Gastroesophageal sphincter (tissue), 4 donors: ENCODE data around the gene PSME2. TPM values are rescaled to one million over a fixed set of nuclear protein-coding genes. Genes with fewer than 3 reads are reported as not detected.

Experiments used
- ATAC-seq: fragments of 150-250 bp; one replicate; pipeline ENCODE4 v1.9.1; 2016; ENCODE audit warnings: mild to moderate bottlenecking, moderate library complexity
- H3K27ac ChIP-seq, 4 donors: fragments of 200-600 bp; sonication (generic) in 3 of 4; 1 replicate in 3 of 4; 2 replicates in 1 of 4; pipeline ENCODE4 v1.5.1; 2016 to 2019
- H3K27me3 ChIP-seq: fragments of 200-600 bp; sonication (generic); one replicate; pipeline ENCODE4 v1.5.1; 2019
- H3K36me3 ChIP-seq, 2 donors: fragments of 200-600 bp; sonication (generic); one replicate each; pipeline ENCODE4 v1.5.1; 2019; ENCODE audit warnings: control low read depth in 1 of 2
- H3K4me1 ChIP-seq, 3 donors: fragments of 200-600 bp; sonication (generic); 1 replicate in 2 of 3; 2 replicates in 1 of 3; pipeline ENCODE4 v1.5.1; 2016 to 2019; ENCODE audit warnings: control low read depth in 2 of 3
- H3K4me3 ChIP-seq, 2 donors: fragments of 200-600 bp; sonication (generic); one replicate each; pipeline ENCODE4 v1.5.1; 2019; ENCODE audit warnings: mild to moderate bottlenecking in 1 of 2, moderate library complexity in 1 of 2
- H3K9me3 ChIP-seq, 3 donors: fragments of 200-600 bp; sonication (generic); one replicate each; pipeline ENCODE4 v1.5.1; 2017 to 2019; ENCODE audit warnings: control low read depth in 2 of 3
- EP300 ChIP-seq: sonication (generic); formaldehyde crosslinking; IDR thresholded peaks from one replicate; pipeline ENCODE4 v1.6.1; 2017; ENCODE audit warnings: antibody characterized with exemption, mild to moderate bottlenecking
- POLR2A ChIP-seq, 2 donors: fragments of 450-650 bp; IDR thresholded peaks; one replicate each; pipeline ENCODE4 v1.6.1; 2017; ENCODE audit warnings: antibody characterized with exemption in 2 of 2, mild to moderate bottlenecking in 2 of 2, moderate library complexity in 1 of 2
- WGBS, 2 donors: methylation state at CpG; one replicate each; pipeline ENCODE4 v1.1.5; 2018; ENCODE audit warnings: low coverage in 1 of 2; 5-methylcytosine and 5-hydroxymethylcytosine counted together
- small RNA-seq, 4 donors: library from RNA; depleted of rRNA; stranded (forward); fragments of <200 nt; gene quantifications; one replicate each; pipeline ENCODE3, GENCODE V24; 2016
- total RNA-seq, 4 donors: library from RNA; depleted of rRNA; stranded (reverse); fragments of >200 nt; gene quantifications; one replicate each; pipeline ENCODE4 v1.1.0, GENCODE V29; 2016
- TF ChIP-seq, protein P1 (sequence below), 4 experiments: fragments of 200-600 bp in 2 of 4; fragments of 450-650 bp in 2 of 4; sonication (generic) in 1 of 4; IDR thresholded peaks; one replicate each; pipeline ENCODE4 v1.5.1; 2017 to 2019; ENCODE audit warnings: antibody characterized with exemption in 4 of 4, mild to moderate bottlenecking in 2 of 4, moderate library complexity in 2 of 4

The PSME2 gene
- total RNA-seq, 4 donors from 2014 or later = 41.4 to 52.3 (median 42.0) TPM

DNA sequence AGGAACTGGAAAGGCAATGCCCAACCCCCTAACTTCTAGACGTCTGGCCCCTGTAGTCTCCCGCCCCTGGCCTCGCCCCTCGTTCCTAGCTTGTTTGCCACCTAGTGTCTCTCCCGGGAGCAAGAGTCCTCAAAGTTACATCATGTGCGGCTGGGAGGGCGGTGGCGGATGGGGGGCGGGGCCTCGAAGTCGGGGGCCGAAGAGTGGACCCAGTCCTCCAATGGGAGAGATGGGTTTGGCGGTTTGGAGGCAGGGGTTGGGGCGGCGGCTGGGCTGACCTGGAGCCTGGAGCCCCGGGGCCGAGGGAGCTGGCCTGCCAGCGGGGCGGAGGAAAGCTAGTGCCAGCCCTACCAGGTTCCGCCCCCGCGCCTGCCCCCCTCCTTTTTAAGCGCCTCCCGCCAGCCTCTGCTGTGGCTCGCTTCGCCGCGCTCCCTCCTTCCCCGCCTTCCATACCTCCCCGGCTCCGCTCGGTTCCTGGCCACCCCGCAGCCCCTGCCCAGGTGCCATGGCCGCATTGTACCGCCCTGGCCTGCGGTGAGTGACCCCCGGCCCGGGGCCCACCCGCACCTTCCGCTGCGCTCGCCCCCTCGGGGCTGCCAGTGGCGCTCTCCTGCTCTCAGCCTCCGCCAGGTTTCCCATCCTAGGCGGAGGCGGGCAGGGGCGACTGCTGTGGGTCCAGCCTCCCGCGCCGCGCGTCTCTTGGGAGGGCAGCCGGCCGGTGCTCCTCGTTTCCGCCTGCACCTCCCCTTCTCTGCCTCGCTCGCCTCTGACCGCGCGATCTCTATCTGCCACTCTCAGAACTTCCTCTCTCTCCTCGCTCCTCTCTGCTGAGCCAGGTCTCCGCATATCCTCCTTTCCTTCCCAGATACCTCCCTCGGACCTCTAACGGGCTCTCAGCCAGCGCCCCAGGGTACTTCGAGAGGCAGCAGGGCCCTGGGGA, 52.2 kb downstream of the PSME2 start, which contains the start of gene PCK2:
TSS of gene PCK2 (plus strand) at position 411 of the 940 bp plus-strand sequence. CDS start at position 506, 95 bp downstream.
- ATAC-seq = peak; percentile 96
- Histone ChIP-seq H3K4me1 (peaks cover 0 to 31% (median 8%) of the 10 kb centered on the region in 3 donors), H3K9me3 (no peaks in the 10 kb centered on the region), H3K27me3 (no peaks in the 10 kb centered on the region), H3K36me3 (peaks cover 0 to 16% of the 10 kb centered on the region in 2 donors), H3K27ac (peak within 1 kb of the TSS; percentile 62 to 97 (median 94)), H3K4me3 (peak within 1 kb of the TSS; percentile 59 to 94)
- WGBS, 2 donors = 0% methylated on average over 4 to 35 of the region's 68 CpGs
- TF ChIP-seq, protein P1, sequence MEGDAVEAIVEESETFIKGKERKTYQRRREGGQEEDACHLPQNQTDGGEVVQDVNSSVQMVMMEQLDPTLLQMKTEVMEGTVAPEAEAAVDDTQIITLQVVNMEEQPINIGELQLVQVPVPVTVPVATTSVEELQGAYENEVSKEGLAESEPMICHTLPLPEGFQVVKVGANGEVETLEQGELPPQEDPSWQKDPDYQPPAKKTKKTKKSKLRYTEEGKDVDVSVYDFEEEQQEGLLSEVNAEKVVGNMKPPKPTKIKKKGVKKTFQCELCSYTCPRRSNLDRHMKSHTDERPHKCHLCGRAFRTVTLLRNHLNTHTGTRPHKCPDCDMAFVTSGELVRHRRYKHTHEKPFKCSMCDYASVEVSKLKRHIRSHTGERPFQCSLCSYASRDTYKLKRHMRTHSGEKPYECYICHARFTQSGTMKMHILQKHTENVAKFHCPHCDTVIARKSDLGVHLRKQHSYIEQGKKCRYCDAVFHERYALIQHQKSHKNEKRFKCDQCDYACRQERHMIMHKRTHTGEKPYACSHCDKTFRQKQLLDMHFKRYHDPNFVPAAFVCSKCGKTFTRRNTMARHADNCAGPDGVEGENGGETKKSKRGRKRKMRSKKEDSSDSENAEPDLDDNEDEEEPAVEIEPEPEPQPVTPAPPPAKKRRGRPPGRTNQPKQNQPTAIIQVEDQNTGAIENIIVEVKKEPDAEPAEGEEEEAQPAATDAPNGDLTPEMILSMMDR (IDR thresholded peaks at IDR 0.05) = peak in 3 of 4 experiments; percentile 18 to 33 (median 18)
- TF ChIP-seq EP300 (no peak), POLR2A (IDR thresholded peaks at IDR 0.05) (peak; percentile 46 to 53)

Small RNA genes lying within 50 kb of the gene (small RNA-seq; reads per million reads assigned to genes)
- 0 reads per million in 4 donors for gene AL136295.4
- 0 reads per million in 4 donors for gene IPO4
- 0 reads per million in 4 donors for gene IRF9
- 0.18 to 1.2 (median 0.46) reads per million in 4 donors for gene RNA5SP383

Other genes starting within 250 kb of the PSME2 start
- 10 to 100 TPM; 30.4 to 55.9 (median 37.1) TPM for gene DHRS4, start 192.8 kb downstream of the PSME2 start, total RNA-seq
- gene DHRS4L2, start 157.7 kb downstream of the PSME2 start, total RNA-seq = 10 to 100 TPM in 3 of 4 donors, 1 to 10 TPM in 1; 5.9 to 25.3 (median 16.7) TPM
- under 1 TPM in 3 of 4 donors, not detected in 1; 0.12 to 0.47 (median 0.17) TPM for gene CARMIL3, start 94.6 kb downstream of the PSME2 start, total RNA-seq
- 1 to 10 TPM in 1 of 4 donors, not detected in 3; 1.5 TPM for gene CPNE6, start 75.0 kb downstream of the PSME2 start, total RNA-seq
- 10 to 100 TPM in 3 of 4 donors, 1 to 10 TPM in 1; 9.2 to 14.9 (median 11.6) TPM for gene PCK2, start 52.3 kb downstream of the PSME2 start, total RNA-seq
- 10 to 100 TPM; 58.0 to 81.6 (median 71.6) TPM for gene DCAF11, start 31.8 kb downstream of the PSME2 start, total RNA-seq
- 10 to 100 TPM in 1 of 4 donors, 1 to 10 TPM in 1, under 1 TPM in 1, not detected in 1; 0.81 to 10.4 (median 5.0) TPM for gene NRL, start 31.7 kb downstream of the PSME2 start, total RNA-seq
- under 1 TPM in 2 of 4 donors, not detected in 2; 0.27 to 0.67 TPM for gene FITM1, start 16.0 kb downstream of the PSME2 start, total RNA-seq
- gene PSME1, start 10.4 kb downstream of the PSME2 start, total RNA-seq = 100 to 1,000 TPM; 114 to 186 (median 127) TPM
- 10 to 100 TPM in 2 of 4 donors, 1 to 10 TPM in 2; 6.4 to 15.4 (median 10.4) TPM for gene EMC9, start 5.0 kb downstream of the PSME2 start, total RNA-seq
- gene RNF31, start 888 bp upstream of the PSME2 start, total RNA-seq = 10 to 100 TPM; 19.0 to 38.9 (median 32.0) TPM
- 10 to 100 TPM; 61.3 to 80.1 (median 68.1) TPM for gene IRF9, start 14.7 kb upstream of the PSME2 start, total RNA-seq
- 1 to 10 TPM; 1.6 to 8.2 (median 6.8) TPM for gene REC8, start 25.5 kb upstream of the PSME2 start, total RNA-seq
- gene IPO4, start 42.2 kb upstream of the PSME2 start, total RNA-seq = 10 to 100 TPM; 16.8 to 31.6 (median 27.0) TPM
- gene TM9SF1, start 48.8 kb upstream of the PSME2 start, total RNA-seq = 10 to 100 TPM; 34.7 to 53.3 (median 45.0) TPM
- under 1 TPM in 1 of 4 donors, not detected in 3; 0.40 TPM for gene TSSK4, start 59.1 kb upstream of the PSME2 start, total RNA-seq
- 100 to 1,000 TPM in 2 of 4 donors, 10 to 100 TPM in 2; 93.4 to 134 (median 106) TPM for gene CHMP4A, start 66.9 kb upstream of the PSME2 start, total RNA-seq
- gene MDP1, start 69.5 kb upstream of the PSME2 start, total RNA-seq = 10 to 100 TPM in 3 of 4 donors, 1 to 10 TPM in 1; 6.9 to 17.1 (median 11.4) TPM
- gene NEDD8, start 85.8 kb upstream of the PSME2 start, total RNA-seq = 100 to 1,000 TPM; 136 to 193 (median 168) TPM
- 10 to 100 TPM; 46.0 to 70.5 (median 59.8) TPM for gene GMPR2, start 86.3 kb upstream of the PSME2 start, total RNA-seq
- 10 to 100 TPM; 53.2 to 72.5 (median 70.0) TPM for gene TINF2, start 96.0 kb upstream of the PSME2 start, total RNA-seq
- gene TGM1, start 116.6 kb upstream of the PSME2 start, total RNA-seq = 10 to 100 TPM in 1 of 4 donors, 1 to 10 TPM in 3; 1.3 to 43.3 (median 6.3) TPM
- gene RABGGTA, start 125.0 kb upstream of the PSME2 start, total RNA-seq = 10 to 100 TPM; 12.9 to 27.6 (median 16.5) TPM
- 10 to 100 TPM in 3 of 4 donors, 1 to 10 TPM in 1; 8.2 to 33.0 (median 17.7) TPM for gene DHRS1, start 153.2 kb upstream of the PSME2 start, total RNA-seq
- 10 to 100 TPM; 19.4 to 29.2 (median 22.8) TPM for gene NOP9, start 153.2 kb upstream of the PSME2 start, total RNA-seq
- 10 to 100 TPM in 2 of 4 donors, 1 to 10 TPM in 2; 4.9 to 12.5 (median 9.5) TPM for gene CIDEB, start 161.4 kb upstream of the PSME2 start, total RNA-seq
- gene LTB4R2, start 163.5 kb upstream of the PSME2 start, total RNA-seq = 1 to 10 TPM; 2.4 to 5.0 (median 3.4) TPM
- gene LTB4R, start 164.9 kb upstream of the PSME2 start, total RNA-seq = 1 to 10 TPM; 3.0 to 4.2 (median 3.4) TPM
- 10 to 100 TPM; 13.3 to 40.5 (median 22.6) TPM for gene ADCY4, start 188.5 kb upstream of the PSME2 start, total RNA-seq
- gene RIPK3, start 193.4 kb upstream of the PSME2 start, total RNA-seq = 1 to 10 TPM; 3.1 to 8.9 (median 3.9) TPM
- 10 to 100 TPM; 33.5 to 63.5 (median 57.9) TPM for gene NFATC4, start 221.6 kb upstream of the PSME2 start, total RNA-seq